H1 (cell line): ENCODE measurements around the gene RSBN1.

ENCODE experiments used
- ASH2L ChIP-seq: fragments of 200-600, 300-600 bp; sonication (generic); IDR thresholded peaks from one replicate; pipeline ENCODE4 v1.7.1; 2017; ENCODE audit warnings: low read length
- CHD2 ChIP-seq: IDR thresholded peaks from 2 replicates; pipeline ENCODE4 v1.6.1; 2012; ENCODE audit warnings: low read length, improper control_type of control experiment
- EP300 ChIP-seq, 2 experiments: IDR thresholded peaks; 1 replicate in 1 of 2; 2 replicates in 1 of 2; pipeline ENCODE4 v1.6.1; 2011 to 2012; ENCODE audit warnings: low read depth in 2 of 2, low read length in 2 of 2, mild to moderate bottlenecking in 2 of 2, borderline replicate concordance in 1 of 2, inconsistent platforms in 1 of 2, moderate library complexity in 1 of 2
- EZH2 ChIP-seq: fragments of 200-600 bp; sonication (generic); IDR thresholded peaks from 2 replicates; pipeline ENCODE4 v1.7.1; 2012; ENCODE audit warnings: low read depth, mild to moderate bottlenecking, moderate library complexity, low read length, inconsistent platforms; ENCODE audit not compliant: severe bottlenecking
- GABPA ChIP-seq: IDR thresholded peaks from 2 replicates; pipeline ENCODE4 v1.6.1; 2011; ENCODE audit warnings: mild to moderate bottlenecking, low read length, moderate library complexity, borderline replicate concordance; ENCODE audit not compliant: insufficient read depth
- HDAC2 ChIP-seq, 2 experiments: fragments of 300-600 bp in 1 of 2; sonication (generic) in 1 of 2; IDR thresholded peaks; 2 replicates each; pipeline ENCODE4 v1.6.1; 2011 to 2012; ENCODE audit warnings: low read depth in 2 of 2, low read length in 2 of 2, mild to moderate bottlenecking in 2 of 2, moderate library complexity in 2 of 2, borderline replicate concordance in 1 of 2, inconsistent platforms in 1 of 2
- JUN ChIP-seq: IDR thresholded peaks from 2 replicates; pipeline ENCODE4 v1.6.1; 2011; ENCODE audit warnings: low read depth, mild to moderate bottlenecking, improper control_type of control experiment, low read length
- JUND ChIP-seq: IDR thresholded peaks from 2 replicates; pipeline ENCODE4 v1.6.1; 2011; ENCODE audit warnings: mild to moderate bottlenecking, improper control_type of control experiment, low read length
- POLR2A ChIP-seq, 2 experiments: IDR thresholded peaks; 1 replicate in 1 of 2; 2 replicates in 1 of 2; pipeline ENCODE4 v1.6.1; 2011; ENCODE audit warnings: low read depth in 2 of 2, low read length in 2 of 2, mild to moderate bottlenecking in 2 of 2; ENCODE audit errors: control extremely low read depth in 1 of 2
- SIN3A ChIP-seq, 2 experiments: IDR thresholded peaks in 1 of 2; conservative IDR thresholded peaks in 1 of 2; 2 replicates each; pipeline ENCODE4 v1.6.1; 2011 to 2012; ENCODE audit warnings: low read length in 2 of 2, improper control_type of control experiment in 1 of 2, low read depth in 1 of 2, mild to moderate bottlenecking in 1 of 2
- TCF12 ChIP-seq: IDR thresholded peaks from 2 replicates; pipeline ENCODE4 v1.6.1; 2011; ENCODE audit warnings: low read depth, mild to moderate bottlenecking, low read length
- TF ChIP-seq, protein P1 (sequence below), 3 experiments: IDR thresholded peaks; 1 replicate in 2 of 3; 2 replicates in 1 of 3; pipeline versions ENCODE4 v1.5.1 to v1.6.1; 2011; ENCODE audit warnings: low read length in 3 of 3, mild to moderate bottlenecking in 3 of 3, inconsistent platforms in 2 of 3, low read depth in 1 of 3, moderate library complexity in 1 of 3; ENCODE audit not compliant: insufficient read depth in 1 of 3; ENCODE audit errors: control extremely low read depth in 1 of 3
- TF ChIP-seq, protein P2 (sequence below): IDR thresholded peaks from 2 replicates; pipeline ENCODE4 v1.6.1; 2012; ENCODE audit warnings: inconsistent platforms

DNA sequence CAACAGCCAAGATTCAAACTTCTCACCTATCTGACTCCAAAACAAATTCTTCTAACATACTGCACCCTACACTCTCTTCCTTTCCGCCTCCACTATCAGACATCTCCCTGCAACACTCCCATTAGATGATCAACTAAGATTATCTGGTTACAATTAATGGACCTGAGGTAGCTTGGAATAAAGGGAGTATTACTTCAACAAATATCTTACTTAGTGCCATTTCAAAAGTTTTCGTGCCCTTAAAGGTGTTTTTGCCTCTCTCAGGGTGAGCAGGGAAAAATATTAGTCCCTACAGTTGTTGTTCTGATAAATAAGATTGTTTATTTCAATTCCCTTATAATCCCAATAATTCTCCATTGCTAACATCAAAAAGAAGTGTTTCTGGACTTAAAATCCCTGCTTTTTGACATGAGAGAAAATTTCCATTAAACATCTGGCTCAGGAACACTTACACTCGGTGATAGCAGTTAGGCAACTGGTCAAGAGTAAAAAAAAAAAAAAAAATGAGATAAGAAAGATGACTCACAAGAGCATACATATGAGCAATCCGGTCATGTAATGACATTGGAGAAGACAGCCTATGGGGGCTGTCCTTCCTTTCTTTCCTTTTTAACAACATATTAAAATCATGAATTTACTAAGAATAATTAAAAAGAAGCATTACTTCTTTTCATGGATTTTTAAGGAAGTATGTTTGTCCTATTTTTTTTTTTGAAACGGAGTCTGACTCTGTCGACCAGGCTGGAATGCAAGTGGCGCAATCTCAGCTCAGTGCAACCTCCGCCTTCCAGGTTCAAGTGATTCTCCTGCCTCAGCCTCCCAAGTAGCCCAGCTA, 7.6 kb downstream of the RSBN1 start:
- TF ChIP-seq POLR2A (IDR thresholded peaks at IDR 0.05; ENCODE audit: control extremely low read depth in 1 of 2, low read depth in 2 of 2, low read length in 2 of 2) = no peak
- no peak for TF ChIP-seq EZH2
- TF ChIP-seq, protein P1, sequence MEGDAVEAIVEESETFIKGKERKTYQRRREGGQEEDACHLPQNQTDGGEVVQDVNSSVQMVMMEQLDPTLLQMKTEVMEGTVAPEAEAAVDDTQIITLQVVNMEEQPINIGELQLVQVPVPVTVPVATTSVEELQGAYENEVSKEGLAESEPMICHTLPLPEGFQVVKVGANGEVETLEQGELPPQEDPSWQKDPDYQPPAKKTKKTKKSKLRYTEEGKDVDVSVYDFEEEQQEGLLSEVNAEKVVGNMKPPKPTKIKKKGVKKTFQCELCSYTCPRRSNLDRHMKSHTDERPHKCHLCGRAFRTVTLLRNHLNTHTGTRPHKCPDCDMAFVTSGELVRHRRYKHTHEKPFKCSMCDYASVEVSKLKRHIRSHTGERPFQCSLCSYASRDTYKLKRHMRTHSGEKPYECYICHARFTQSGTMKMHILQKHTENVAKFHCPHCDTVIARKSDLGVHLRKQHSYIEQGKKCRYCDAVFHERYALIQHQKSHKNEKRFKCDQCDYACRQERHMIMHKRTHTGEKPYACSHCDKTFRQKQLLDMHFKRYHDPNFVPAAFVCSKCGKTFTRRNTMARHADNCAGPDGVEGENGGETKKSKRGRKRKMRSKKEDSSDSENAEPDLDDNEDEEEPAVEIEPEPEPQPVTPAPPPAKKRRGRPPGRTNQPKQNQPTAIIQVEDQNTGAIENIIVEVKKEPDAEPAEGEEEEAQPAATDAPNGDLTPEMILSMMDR (IDR thresholded peaks at IDR 0.05; ENCODE audit: control extremely low read depth in 1 of 3, insufficient read depth in 1 of 3, low read depth in 1 of 3, low read length in 3 of 3) = no peak
- TF ChIP-seq SIN3A (conservative IDR thresholded peaks at IDR 0.05 in 1 of 2, IDR thresholded peaks at IDR 0.05 in 1 of 2; ENCODE audit: low read depth in 1 of 2, low read length in 2 of 2) = no peak
- no peak for TF ChIP-seq CHD2
- TF ChIP-seq, protein P2, sequence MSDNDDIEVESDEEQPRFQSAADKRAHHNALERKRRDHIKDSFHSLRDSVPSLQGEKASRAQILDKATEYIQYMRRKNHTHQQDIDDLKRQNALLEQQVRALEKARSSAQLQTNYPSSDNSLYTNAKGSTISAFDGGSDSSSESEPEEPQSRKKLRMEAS = no peak
- TF ChIP-seq GABPA = no peak
- no peak for TF ChIP-seq TCF12
- TF ChIP-seq JUND = no peak
- no peak for TF ChIP-seq JUN
- no peak for TF ChIP-seq EP300 (IDR thresholded peaks at IDR 0.05; ENCODE audit: borderline replicate concordance in 1 of 2, low read depth in 2 of 2, low read length in 2 of 2)
- TF ChIP-seq ASH2L = no peak
- no peak for TF ChIP-seq HDAC2 (IDR thresholded peaks at IDR 0.05; ENCODE audit: borderline replicate concordance in 1 of 2, low read depth in 2 of 2, low read length in 2 of 2)
